Kidney tubule cell (primary cell): ENCODE measurements around the gene RYR2.
"Not testable (repeated sequence)": the region's sequence is repeated elsewhere in the genome, so short reads cannot be mapped to it uniquely, and the experiment has no call there.

Source experiments
- DNase-seq: peaks from one replicate; pipeline ENCODE4 v3.0.0-alpha.2; 2018; ENCODE audit warnings: low spot score

Gene RYR2

GRCh38 chr1:237267743-237268142, 225.8 kb downstream of the RYR2 start:
- no peak for DNase-seq

- DNase-seq: no peak
Measured at GRCh38 chr1:237269938-237270337, 228.0 kb downstream of the RYR2 start.

- DNase-seq: no peak
Measured at GRCh38 chr1:237270353-237270752, 228.4 kb downstream of the RYR2 start.

GRCh38 chr1:237277994-237278393, 236.0 kb downstream of the RYR2 start:
- not testable (repeated sequence) for DNase-seq

- DNase-seq: no peak
Measured at GRCh38 chr1:237279629-237280028, 237.6 kb downstream of the RYR2 start.

GRCh38 chr1:237281481-237281880, 239.5 kb downstream of the RYR2 start:
- DNase-seq: no peak

- no peak for DNase-seq
Measured at GRCh38 chr1:237282208-237282783, 240.3 kb downstream of the RYR2 start.

- DNase-seq: no peak
Measured at GRCh38 chr1:237287876-237288521, 246.0 kb downstream of the RYR2 start.

- no peak for DNase-seq
Measured at GRCh38 chr1:237293804-237294203, 251.8 kb downstream of the RYR2 start.

GRCh38 chr1:237296861-237297260, 254.9 kb downstream of the RYR2 start:
- DNase-seq: no peak

GRCh38 chr1:237300642-237301041, 258.7 kb downstream of the RYR2 start:
- DNase-seq: no peak

GRCh38 chr1:237303929-237304328, 261.9 kb downstream of the RYR2 start:
- no peak for DNase-seq

- no peak for DNase-seq
Measured at GRCh38 chr1:237306726-237307125, 264.7 kb downstream of the RYR2 start.

GRCh38 chr1:237309595-237310118, 267.7 kb downstream of the RYR2 start:
- DNase-seq: no peak

GRCh38 chr1:237316352-237316751, 274.4 kb downstream of the RYR2 start:
- no peak for DNase-seq

- no peak for DNase-seq
Measured at GRCh38 chr1:237318748-237319147, 276.8 kb downstream of the RYR2 start.

- no peak for DNase-seq
Measured at GRCh38 chr1:237320890-237321289, 278.9 kb downstream of the RYR2 start.

GRCh38 chr1:237324226-237324625, 282.2 kb downstream of the RYR2 start:
- DNase-seq: no peak

GRCh38 chr1:237327061-237327460, 285.1 kb downstream of the RYR2 start:
- DNase-seq: no peak

GRCh38 chr1:237340892-237341291, 298.9 kb downstream of the RYR2 start:
- no peak for DNase-seq

- no peak for DNase-seq
Measured at GRCh38 chr1:237341391-237341790, 299.4 kb downstream of the RYR2 start.

- DNase-seq: no peak
Measured at GRCh38 chr1:237342730-237343129, 300.7 kb downstream of the RYR2 start.

GRCh38 chr1:237352747-237353146, 310.8 kb downstream of the RYR2 start:
- DNase-seq: no peak

GRCh38 chr1:237353918-237354317, 311.9 kb downstream of the RYR2 start:
- DNase-seq: no peak
